Thyroid gland (tissue), 4 donors: ENCODE data around the gene STRBP. TPM values are rescaled to one million over a fixed set of nuclear protein-coding genes. Genes with fewer than 3 reads are reported as not detected.

Experiments
- DNase-seq, 2 donors: peaks; one replicate each; pipeline ENCODE4 v3.0.0-alpha.2; 2019
- H3K27ac ChIP-seq, 3 donors: fragments of 200-600 bp; sonication (generic); 1 replicate in 2 of 3; 2 replicates in 1 of 3; pipeline ENCODE4 v1.5.1; 2016 to 2019; ENCODE audit warnings: mild to moderate bottlenecking in 1 of 3, moderate library complexity in 1 of 3
- H3K27me3 ChIP-seq: fragments of 200-600 bp; sonication (generic); one replicate; pipeline ENCODE4 v1.5.1; 2019
- H3K36me3 ChIP-seq, 2 donors: fragments of 200-600 bp; sonication (generic); one replicate each; pipeline ENCODE4 v1.5.1; 2016 to 2019
- H3K4me1 ChIP-seq, 2 donors: fragments of 200-600 bp; sonication (generic); one replicate each; pipeline ENCODE4 v1.5.1; 2017 to 2019
- H3K4me3 ChIP-seq, 3 donors: fragments of 200-600 bp; sonication (generic); replicated peaks in 1 of 3; 1 replicate in 2 of 3; 2 replicates in 1 of 3; pipeline ENCODE4 v1.5.1; 2016; ENCODE audit warnings: mild to moderate bottlenecking in 1 of 3
- H3K9me3 ChIP-seq: fragments of 200-600 bp; sonication (generic); one replicate; pipeline ENCODE4 v1.5.1; 2017
- CTCF ChIP-seq, 6 experiments: fragments of 200-600 bp in 3 of 6; fragments of 450-650 bp in 3 of 6; sonication (generic) in 3 of 6; IDR thresholded peaks; one replicate each; pipeline ENCODE4 v1.5.1; 2016 to 2019; ENCODE audit warnings: antibody characterized with exemption in 6 of 6, mild to moderate bottlenecking in 2 of 6, inconsistent platforms in 1 of 6, moderate library complexity in 1 of 6
- POLR2A ChIP-seq, 2 donors: fragments of 450-650 bp; IDR thresholded peaks; one replicate each; pipeline ENCODE4 v1.6.1; 2017; ENCODE audit warnings: antibody characterized with exemption in 2 of 2, mild to moderate bottlenecking in 2 of 2, moderate library complexity in 1 of 2
- whole genome bisulfite sequencing, 2 donors: methylation state at CpG; one replicate each; pipeline ENCODE4 v1.1.5; 2017; 5-methylcytosine and 5-hydroxymethylcytosine counted together
- intact Hi-C: fragments of 100-400 bp; cut with DNase I; formaldehyde crosslinking; loops from one replicate; pipeline ENCODE4 v1.15.1; 2023
- total RNA-seq, 4 donors: library from RNA; depleted of rRNA; stranded (reverse); fragments of >200 nt; gene quantifications; one replicate each; pipeline ENCODE4 v1.2.3, GENCODE V29; 2016

STRBP gene
- total RNA-seq, 4 donors from 2014 or later = 29.3 to 52.2 (median 43.9) TPM

- TF ChIP-seq CTCF (IDR thresholded peaks at IDR 0.05) (no peak), POLR2A (IDR thresholded peaks at IDR 0.05) (no peak)
- Histone ChIP-seq H3K36me3 (no peaks in the 10 kb centered on the region), H3K27me3 (no peaks in the 10 kb centered on the region), H3K27ac (no peak overlapping the region), H3K4me3 (no peak overlapping the region), H3K4me1 (no peaks in the 10 kb centered on the region), H3K9me3 (no peaks in the 10 kb centered on the region)
- WGBS, 2 donors = 98 to 100% methylated on average over 1 of the region's 1 CpG
- DNase-seq = no peak
- intact Hi-C loops = no loop called here
These were observed 28.7 kb downstream of the STRBP start for GRCh38 chr9:123239726-123240125.

DNA sequence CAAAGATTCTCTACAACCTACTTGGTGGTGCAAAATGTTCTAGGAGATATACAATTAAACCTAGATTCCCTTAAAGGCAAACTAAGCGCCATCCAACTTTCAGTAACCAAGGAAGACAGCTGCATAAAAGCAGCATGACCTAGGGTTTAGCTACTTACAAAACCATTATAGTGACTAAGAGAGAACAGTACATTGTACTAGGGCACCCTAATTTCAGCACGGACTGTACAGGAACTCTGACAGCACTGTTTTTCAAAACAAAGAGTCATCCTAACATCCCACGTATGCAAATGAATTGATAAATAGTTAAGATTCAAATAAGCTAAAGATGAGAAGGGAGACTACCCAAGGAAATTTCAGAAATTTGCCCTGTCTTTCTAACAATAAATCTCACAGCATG lies 30.0 kb downstream of the STRBP start:
- TF ChIP-seq CTCF (IDR thresholded peaks at IDR 0.05) (no peak), POLR2A (IDR thresholded peaks at IDR 0.05) (no peak)
- intact Hi-C loops = no loop called here
- no peaks in the 10 kb centered on the region for H3K4me1 ChIP-seq
- no peaks in the 10 kb centered on the region for H3K27me3 ChIP-seq
- H3K27ac ChIP-seq = no peak overlapping the region
- H3K36me3 ChIP-seq = no peaks in the 10 kb centered on the region
- H3K4me3 ChIP-seq = no peak overlapping the region
- WGBS, 2 donors = 84 to 93% methylated on average over 3 of the region's 3 CpGs
- no peak for DNase-seq
- no peaks in the 10 kb centered on the region for H3K9me3 ChIP-seq

DNA sequence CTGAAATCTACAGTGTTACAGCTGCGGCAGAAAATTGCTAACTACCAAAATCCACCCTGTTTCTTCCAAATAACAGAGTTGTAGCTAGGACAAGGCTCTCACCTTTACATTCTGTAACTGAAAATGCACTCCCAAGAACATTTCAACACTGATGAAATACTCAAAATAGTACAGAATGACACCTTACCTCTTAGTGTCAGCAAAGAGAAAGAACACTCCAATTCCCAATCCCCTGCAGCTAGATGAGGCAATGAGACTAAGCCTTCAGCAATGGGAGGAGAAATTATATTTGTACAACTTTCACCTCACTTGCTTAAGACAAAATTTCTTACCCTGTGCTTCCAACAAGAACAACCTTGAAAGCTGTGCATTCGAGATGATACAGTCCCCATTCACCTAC lies 31.2 kb downstream of the STRBP start:
- no peak overlapping the region for H3K4me3 ChIP-seq
- no peaks in the 10 kb centered on the region for H3K9me3 ChIP-seq
- H3K27me3 ChIP-seq = no peaks in the 10 kb centered on the region
- DNase-seq = no peak
- 98 to 100% methylated on average over 2 of the region's 2 CpGs for WGBS, 2 donors
- intact Hi-C loops = no loop called here
- TF ChIP-seq POLR2A (IDR thresholded peaks at IDR 0.05) (no peak), CTCF (IDR thresholded peaks at IDR 0.05) (no peak)
- H3K36me3 ChIP-seq = no peaks in the 10 kb centered on the region
- no peaks in the 10 kb centered on the region for H3K4me1 ChIP-seq
- no peak overlapping the region for H3K27ac ChIP-seq

DNA sequence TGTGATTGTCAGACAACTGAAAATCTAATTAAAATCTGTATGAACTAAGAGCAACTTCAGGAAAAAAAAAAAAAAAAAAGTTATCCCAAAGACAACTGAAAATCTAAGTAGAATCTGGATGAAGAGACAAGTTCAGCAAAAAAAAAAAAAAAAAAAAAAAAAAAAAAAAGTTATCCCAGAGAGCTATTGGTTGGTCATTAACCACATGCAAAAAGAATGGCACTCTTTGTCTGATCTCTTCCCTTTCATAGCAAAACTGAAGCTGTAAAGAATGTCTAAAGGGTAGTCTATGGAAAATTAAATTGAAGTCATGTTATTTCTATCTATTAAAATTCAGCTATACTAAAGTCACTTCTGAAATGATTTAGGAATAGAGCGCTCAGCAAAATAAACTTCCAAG lies 32.9 kb downstream of the STRBP start:
- TF ChIP-seq POLR2A (IDR thresholded peaks at IDR 0.05) (no peak), CTCF (IDR thresholded peaks at IDR 0.05) (no peak)
- H3K27ac ChIP-seq = no peak overlapping the region
- no peaks in the 10 kb centered on the region for H3K36me3 ChIP-seq
- no peaks in the 10 kb centered on the region for H3K27me3 ChIP-seq
- no peaks in the 10 kb centered on the region for H3K4me1 ChIP-seq
- intact Hi-C loops = no loop called here
- WGBS, 2 donors = 96 to 97% methylated on average over 1 of the region's 1 CpG
- no peak overlapping the region for H3K4me3 ChIP-seq
- DNase-seq = no peak
- no peaks in the 10 kb centered on the region for H3K9me3 ChIP-seq

GRCh38 chr9:123234853-123235252 lies 33.5 kb downstream of the STRBP start:
- Histone ChIP-seq H3K27ac (no peak overlapping the region), H3K36me3 (no peaks in the 10 kb centered on the region), H3K4me3 (no peak overlapping the region), H3K9me3 (no peaks in the 10 kb centered on the region), H3K4me1 (no peaks in the 10 kb centered on the region), H3K27me3 (no peaks in the 10 kb centered on the region)
- no peak for DNase-seq
- intact Hi-C loops = no loop called here
- TF ChIP-seq POLR2A (IDR thresholded peaks at IDR 0.05) (no peak), CTCF (IDR thresholded peaks at IDR 0.05) (no peak)
- 94 to 96% methylated on average over 3 of the region's 3 CpGs for WGBS, 2 donors
